Measurements from ENCODE around the gene CEACAM8. TPM values are rescaled to one million over a fixed set of nuclear protein-coding genes. Genes with fewer than 3 reads are reported as not detected.

Gene CEACAM8
- total RNA-seq, 4 donors from 2014 or later = 0.32 to 1.5 TPM; not detected in 2

GRCh38 chr19:42596391-42597072, 1.8 kb upstream of the CEACAM8 start:
- H3K4me1 ChIP-seq = peaks cover 0 to 5% (median 0%) of the 10 kb centered on the region in 4 donors
- no peak overlapping the region for H3K27ac ChIP-seq
- intact Hi-C loops (cut with DNase I; ENCODE audit: low total_unique reads) = no loop called here
- H3K27me3 ChIP-seq = no peaks in the 10 kb centered on the region
- H3K36me3 ChIP-seq = no peaks in the 10 kb centered on the region
- in situ Hi-C loops (cut with MboI; ENCODE audit: low pct_ligation_motif_present in 1 of 4, low pct_unique_long_range_greater_than_20kb in 1 of 4, low sequenced_read_pairs in 3 of 4) = loop anchor here in 1 of 4 donors (5.0 kb wide), 1 partner anchor 34 kb away; no protein-coding TSS in a partner anchor
- DNase-seq = peak; percentile 39
- H3K9me3 ChIP-seq = no peaks in the 10 kb centered on the region
- WGBS, 2 donors (ENCODE audit: low coverage in 1 of 2) = 16% methylated on average over 16 of the region's 16 CpGs; no CpG with 5 or more reads in 1 of the 2 donors
- H3K4me3 ChIP-seq = no peak overlapping the region
- TF ChIP-seq POLR2AphosphoS5 (IDR thresholded peaks at IDR 0.05) (no peak), POLR2A (IDR thresholded peaks at IDR 0.05) (no peak), EP300 (IDR thresholded peaks at IDR 0.05; ENCODE audit: low read depth) (no peak), CTCF (IDR thresholded peaks at IDR 0.05) (peak; percentile 88 to 96 (median 95))

GRCh38 chr19:42595550-42596172, 937 bp upstream of the CEACAM8 start:
- 76% methylated on average over 11 of the region's 11 CpGs; no CpG with 5 or more reads in 1 of the 2 donors for WGBS, 2 donors (ENCODE audit: low coverage in 1 of 2)
- in situ Hi-C loops (cut with MboI; ENCODE audit: low pct_ligation_motif_present in 1 of 4, low pct_unique_long_range_greater_than_20kb in 1 of 4, low sequenced_read_pairs in 3 of 4) (loop anchor here in 1 of 4 donors (5.0 kb wide), 1 partner anchor 33 kb away; no protein-coding TSS in a partner anchor), intact Hi-C loops (cut with DNase I; ENCODE audit: low total_unique reads) (no loop called here)
- no peaks in the 10 kb centered on the region for H3K36me3 ChIP-seq
- no peak overlapping the region for H3K27ac ChIP-seq
- no peaks in the 10 kb centered on the region for H3K9me3 ChIP-seq
- no peak overlapping the region for H3K4me3 ChIP-seq
- no peak for DNase-seq
- H3K27me3 ChIP-seq = no peaks in the 10 kb centered on the region
- peaks cover 0 to 5% (median 0%) of the 10 kb centered on the region in 4 donors for H3K4me1 ChIP-seq
- TF ChIP-seq CTCF (IDR thresholded peaks at IDR 0.05) (no peak), POLR2A (IDR thresholded peaks at IDR 0.05) (no peak), EP300 (IDR thresholded peaks at IDR 0.05; ENCODE audit: low read depth) (no peak), POLR2AphosphoS5 (IDR thresholded peaks at IDR 0.05) (no peak)

DNA sequence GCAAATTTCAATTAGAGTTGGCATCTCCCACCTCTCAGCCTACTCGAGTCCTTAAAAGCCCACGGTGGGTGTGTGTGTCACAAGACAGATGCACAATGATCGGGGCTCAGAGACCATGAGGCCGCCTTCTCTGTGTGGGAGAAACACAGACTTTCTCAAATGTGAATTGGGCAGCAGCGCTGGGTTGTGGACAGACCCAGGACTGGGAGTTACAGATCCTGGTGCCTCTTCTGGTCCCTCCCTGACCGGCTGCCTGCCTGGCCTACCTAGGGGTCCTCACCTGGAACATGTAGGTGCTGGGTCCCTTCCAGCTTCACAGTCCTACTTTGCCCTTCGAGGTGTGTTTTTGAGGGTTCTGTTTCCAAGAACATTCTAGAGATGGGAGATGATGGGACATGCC, 4.9 kb downstream of the CEACAM8 start:
- TF ChIP-seq CTCF (IDR thresholded peaks at IDR 0.05) (no peak), POLR2A (IDR thresholded peaks at IDR 0.05) (no peak)
- WGBS, 2 donors (ENCODE audit: low coverage in 1 of 2) = 86% methylated on average over 7 of the region's 7 CpGs; no CpG with 5 or more reads in 1 of the 2 donors
- Histone ChIP-seq H3K27ac (no peak overlapping the region), H3K9me3 (no peaks in the 10 kb centered on the region), H3K27me3 (no peaks in the 10 kb centered on the region), H3K4me1 (no peaks in the 10 kb centered on the region), H3K4me3 (no peak overlapping the region), H3K36me3 (no peaks in the 10 kb centered on the region)
- in situ Hi-C loops (cut with MboI; ENCODE audit: low pct_ligation_motif_present in 1 of 4, low pct_unique_long_range_greater_than_20kb in 1 of 4, low sequenced_read_pairs in 3 of 4) = no loop called here
- intact Hi-C loops (cut with DNase I; ENCODE audit: low total_unique reads) = no loop called here
- DNase-seq = no peak

- in situ Hi-C loops (cut with MboI; ENCODE audit: low pct_ligation_motif_present in 1 of 4, low pct_unique_long_range_greater_than_20kb in 1 of 4, low sequenced_read_pairs in 3 of 4) (no loop called here), intact Hi-C loops (cut with DNase I; ENCODE audit: low total_unique reads) (no loop called here)
- Histone ChIP-seq H3K4me3 (no peak overlapping the region), H3K9me3 (no peaks in the 10 kb centered on the region), H3K27me3 (no peaks in the 10 kb centered on the region), H3K27ac (no peak overlapping the region), H3K36me3 (no peaks in the 10 kb centered on the region), H3K4me1 (no peaks in the 10 kb centered on the region)
- DNase-seq = no peak
- TF ChIP-seq POLR2A (IDR thresholded peaks at IDR 0.05) (no peak), CTCF (IDR thresholded peaks at IDR 0.05) (no peak), POLR2AphosphoS5 (IDR thresholded peaks at IDR 0.05) (no peak), EP300 (IDR thresholded peaks at IDR 0.05; ENCODE audit: low read depth) (no peak)
Measured at GRCh38 chr19:42584466-42584865, 10.3 kb downstream of the CEACAM8 start.

Data from transverse colon (tissue), 4 donors.